NCI-H146 (cell line): Measurements from ENCODE around the gene HAL.
A peak's percentile ranks its signal among the peaks of the same experiment; 100 is the strongest.
"Not testable (repeated sequence)": the region's sequence is repeated elsewhere in the genome, so short reads cannot be mapped to it uniquely, and the experiment has no call there.

Source experiments
- DNase-seq: peaks from one replicate; lab custom pipeline; 2025; lab: John Stamatoyannopoulos, UW

Gene HAL

DNA sequence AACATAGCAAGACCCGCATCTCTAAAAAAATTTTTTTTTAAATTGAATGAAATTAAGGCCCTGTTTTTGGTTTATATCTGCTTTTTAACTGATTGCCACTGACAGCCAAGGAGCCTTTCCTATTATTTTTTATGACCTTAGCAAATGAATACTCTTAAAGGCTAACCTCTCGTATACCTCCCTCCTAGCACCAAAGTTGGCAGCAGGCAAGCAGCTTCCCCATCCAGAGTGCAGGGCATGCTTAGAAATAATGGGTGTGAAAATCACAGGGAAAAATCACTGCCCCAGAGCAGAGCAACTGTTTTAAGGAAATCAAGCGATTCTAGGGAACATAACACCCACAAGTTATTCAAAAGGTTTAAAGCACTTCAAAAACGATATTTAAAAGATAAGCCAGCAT, 20.7 kb downstream of the HAL start:
- no peak for DNase-seq

DNA sequence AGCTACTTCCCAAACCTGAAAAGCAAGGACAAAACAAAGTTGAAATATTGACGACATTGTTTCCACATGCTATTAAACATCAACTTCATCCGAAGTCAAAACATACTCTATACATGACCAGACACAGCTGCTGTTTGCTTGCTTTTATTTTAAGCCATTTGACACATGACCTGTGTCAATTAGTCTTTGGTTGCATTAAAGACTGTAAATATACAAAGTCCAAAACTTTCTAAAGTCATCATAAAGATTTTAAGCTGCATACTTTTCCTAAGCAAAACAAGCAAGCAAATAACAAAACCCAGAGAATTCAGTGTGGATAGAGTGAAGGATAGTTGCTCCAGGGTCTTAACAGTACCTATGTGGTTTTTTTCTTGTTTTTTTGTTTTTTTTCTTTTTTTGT, 21.8 kb downstream of the HAL start:
- no peak for DNase-seq

DNA sequence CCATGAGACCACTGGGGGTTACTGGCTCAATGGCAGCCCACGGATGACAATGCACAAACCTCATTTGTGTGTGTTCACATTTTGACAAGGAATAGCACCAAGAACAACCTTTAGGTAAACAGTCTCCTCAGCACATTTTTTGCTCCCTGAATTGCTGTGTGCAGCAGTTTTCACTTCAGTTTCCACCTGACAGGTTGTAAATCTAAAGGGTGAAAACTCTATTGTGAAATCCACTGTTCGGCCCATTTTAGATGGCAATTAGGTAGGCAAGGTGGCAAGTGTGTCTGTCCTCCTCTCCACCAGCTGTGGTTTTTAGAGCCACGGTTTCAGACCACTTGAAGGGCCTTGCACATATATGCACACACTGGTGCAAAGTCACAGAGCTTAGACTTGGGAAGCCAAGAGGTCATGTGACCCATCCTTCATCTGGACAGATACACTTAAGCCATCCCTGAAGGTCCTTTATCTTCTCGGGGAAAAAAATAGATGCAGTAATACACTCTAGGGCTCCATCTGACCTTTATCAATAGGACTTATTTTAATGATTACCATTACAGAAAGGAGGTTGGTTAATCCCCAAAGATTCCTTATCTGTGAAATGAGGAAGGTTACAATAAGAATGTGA, 23.2 kb downstream of the HAL start:
- DNase-seq = no peak

DNA sequence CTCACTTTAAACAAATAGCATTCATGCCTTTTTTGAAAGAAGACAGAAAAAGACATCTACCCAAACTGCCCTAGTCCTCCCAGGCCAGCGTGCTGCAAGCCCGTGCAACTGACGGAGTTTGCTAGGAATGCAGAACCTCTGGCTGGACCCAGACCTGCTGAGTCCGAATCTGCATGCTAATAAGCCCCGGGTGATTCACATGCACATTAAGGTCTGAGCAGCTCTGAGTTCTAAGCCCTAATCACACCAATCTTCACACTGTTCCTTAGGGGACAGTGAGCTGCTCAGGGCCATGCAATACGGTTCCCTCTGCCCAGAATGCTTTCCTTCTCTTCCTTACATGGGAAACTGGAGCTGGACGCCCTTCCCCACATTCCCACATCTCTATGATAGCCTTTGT, 25.2 kb downstream of the HAL start:
- no peak for DNase-seq

DNA sequence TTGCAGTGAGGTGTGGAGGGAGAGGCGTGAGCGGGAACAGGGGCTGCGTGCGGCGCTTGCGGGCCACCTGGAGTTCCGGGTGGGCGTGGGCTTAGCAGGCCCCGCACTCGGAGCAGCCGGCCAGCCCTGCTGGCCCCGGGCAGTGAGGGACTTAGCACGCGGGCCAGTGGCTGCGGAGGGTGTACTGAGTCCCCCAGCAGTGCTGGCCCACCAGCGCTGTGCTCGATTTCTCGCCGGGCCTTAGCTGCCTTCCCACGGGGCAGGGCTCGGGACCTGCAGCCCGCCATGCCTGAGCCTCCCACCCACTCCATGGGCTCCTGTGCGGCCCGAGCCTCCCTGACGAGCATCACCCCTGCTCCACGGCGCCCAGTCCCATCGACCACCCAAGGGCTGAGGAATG, 27.0 kb downstream of the HAL start:
- not testable (repeated sequence) for DNase-seq

DNA sequence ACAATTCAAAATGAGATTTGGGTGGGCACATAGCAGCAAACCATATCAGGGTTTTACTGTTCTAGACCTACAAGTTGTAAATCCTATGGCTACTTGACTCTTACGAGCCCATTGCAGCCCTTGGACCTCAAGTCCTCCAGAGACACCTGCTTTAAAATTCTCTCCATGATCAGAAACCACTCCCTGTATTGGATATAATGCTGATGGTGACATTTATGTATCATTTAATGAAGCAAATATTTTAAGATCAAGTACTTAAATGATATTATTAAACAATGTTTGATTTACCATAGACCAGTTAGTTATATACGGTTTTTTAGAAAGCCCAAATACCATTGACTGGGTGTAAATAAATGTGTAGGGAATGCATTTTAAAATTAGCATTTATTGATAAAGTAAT, 28.8 kb downstream of the HAL start:
- no peak for DNase-seq

DNA sequence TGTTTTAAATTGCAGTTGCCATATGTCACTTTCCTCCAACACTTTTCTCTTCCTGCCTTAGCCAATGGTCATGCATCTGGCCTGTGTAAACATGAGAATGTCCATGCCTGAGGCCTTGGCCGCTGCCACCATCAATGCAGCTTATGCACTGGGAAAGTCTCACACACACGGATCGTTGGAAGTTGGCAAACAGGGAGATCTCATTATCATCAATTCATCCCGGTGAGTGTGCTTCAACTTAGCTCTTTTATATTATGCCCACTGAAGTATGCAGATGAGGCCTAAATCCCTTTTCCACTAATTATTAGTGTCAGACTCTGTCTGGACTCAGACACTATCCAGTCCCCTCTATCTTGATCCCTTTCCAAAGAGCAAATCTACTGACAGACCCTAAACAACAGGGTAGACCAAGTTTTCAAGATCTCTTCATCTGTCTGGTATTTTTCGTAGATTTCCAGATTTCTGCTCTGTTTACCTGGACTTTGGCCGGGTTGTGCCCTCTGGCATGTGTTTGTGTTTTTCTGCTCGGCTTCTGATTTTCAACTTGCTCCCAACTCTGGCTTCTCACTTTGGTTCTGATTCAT, 29.8 kb downstream of the HAL start:
- peak; percentile 32 for DNase-seq

DNA sequence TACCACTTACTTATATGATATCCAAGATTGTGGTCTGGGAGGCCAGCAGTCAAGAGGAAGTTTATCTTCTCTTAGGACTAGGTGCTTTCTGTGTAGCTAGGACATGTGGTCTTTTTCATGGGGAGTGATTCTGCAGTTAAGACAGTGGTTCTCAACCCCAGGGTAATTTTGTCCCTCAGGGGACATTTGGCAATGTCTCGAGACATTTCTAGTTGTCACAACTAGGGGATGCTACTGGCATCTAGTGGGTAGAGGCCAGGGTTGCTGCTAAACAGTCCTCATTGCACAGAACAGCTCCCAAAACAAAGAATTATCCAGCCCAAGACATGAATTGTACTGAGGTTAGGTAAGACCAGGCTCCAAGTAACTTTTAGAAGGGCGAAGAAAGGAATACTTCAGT, 33.0 kb downstream of the HAL start:
- DNase-seq = peak; percentile 5

DNA sequence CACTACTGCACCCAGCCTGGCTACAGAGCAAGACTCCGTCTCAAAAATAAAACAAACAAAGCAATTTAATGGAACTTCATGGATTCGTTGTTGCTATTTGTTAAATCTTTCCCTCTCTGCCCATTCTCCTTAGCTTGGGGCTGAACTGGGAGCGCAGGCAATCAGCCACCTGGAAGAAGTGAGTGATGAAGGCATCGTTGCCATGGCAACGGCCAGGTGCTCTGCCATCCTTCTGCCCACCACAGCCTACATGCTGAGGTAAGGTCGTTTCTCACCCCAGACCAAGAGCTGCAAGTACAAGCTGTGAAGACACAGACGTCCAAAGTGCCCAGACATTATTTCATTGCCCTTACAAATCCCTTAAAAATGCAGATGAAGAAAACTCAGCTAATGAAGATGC, 33.9 kb downstream of the HAL start:
- DNase-seq = peak; percentile 77

DNA sequence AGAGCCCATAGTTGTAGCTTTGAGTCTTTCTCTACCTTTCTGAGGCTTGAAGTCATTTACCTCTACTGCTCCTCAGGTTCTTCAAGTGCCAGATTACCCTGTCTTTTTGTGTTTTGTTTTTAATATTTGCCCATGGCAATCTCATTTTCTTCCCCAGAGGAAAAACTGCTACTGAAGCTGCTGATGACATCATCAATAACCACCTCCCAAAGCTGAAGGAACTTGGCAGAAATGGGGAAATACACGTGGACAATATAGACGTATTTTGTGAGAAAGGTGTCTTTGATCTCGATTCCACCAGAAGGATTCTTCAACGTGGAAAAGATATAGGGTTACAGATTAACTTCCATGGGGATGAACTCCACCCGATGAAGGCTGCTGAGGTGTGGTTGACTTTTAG, 35.9 kb downstream of the HAL start:
- DNase-seq = no peak

DNA sequence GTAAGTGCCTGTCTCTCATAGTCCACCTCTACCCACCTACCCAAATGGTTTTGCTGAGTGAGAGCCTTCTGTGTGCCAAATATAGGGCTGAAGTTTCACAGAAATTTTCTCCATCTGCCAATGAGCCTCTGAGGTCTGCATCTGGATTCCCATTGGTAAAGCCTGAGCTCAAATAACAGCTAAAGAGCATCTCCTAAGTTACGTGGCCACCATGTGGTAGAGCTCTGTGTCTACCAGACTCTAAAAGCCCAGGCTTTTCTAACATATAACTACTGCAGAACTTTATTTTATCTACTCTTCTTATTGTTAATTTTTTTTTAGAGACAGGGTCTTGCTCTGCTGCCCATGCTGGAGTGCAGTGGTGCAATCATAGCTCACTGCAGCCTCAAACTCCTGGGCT, 37.0 kb downstream of the HAL start:
- DNase-seq = peak; percentile 13

DNA sequence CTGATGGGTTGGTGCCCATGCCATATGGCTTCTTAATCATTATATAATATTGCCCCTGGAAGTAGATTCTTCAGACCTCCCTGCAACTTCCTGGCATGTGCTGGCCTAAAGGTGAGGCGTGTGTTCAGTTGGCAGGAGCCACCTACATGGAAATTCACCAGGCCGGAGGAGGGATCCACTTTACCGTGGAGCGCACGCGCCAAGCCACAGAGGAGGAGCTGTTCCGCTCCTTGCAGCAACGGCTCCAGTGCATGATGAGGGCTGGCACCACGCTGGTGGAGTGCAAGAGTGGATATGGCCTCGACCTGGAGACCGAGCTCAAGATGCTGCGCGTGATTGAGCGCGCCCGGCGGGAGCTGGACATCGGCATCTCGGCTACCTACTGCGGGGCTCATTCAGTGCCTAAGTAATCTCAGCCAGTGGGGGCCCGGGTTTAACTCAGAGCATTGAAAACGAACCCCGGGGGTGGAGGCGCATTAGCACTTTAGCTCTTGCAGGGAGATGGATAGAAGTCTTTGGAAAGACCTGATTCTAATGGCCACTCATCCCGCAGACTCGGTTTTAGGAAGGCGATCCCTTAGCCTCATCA, 39.5 kb downstream of the HAL start:
- no peak for DNase-seq

DNA sequence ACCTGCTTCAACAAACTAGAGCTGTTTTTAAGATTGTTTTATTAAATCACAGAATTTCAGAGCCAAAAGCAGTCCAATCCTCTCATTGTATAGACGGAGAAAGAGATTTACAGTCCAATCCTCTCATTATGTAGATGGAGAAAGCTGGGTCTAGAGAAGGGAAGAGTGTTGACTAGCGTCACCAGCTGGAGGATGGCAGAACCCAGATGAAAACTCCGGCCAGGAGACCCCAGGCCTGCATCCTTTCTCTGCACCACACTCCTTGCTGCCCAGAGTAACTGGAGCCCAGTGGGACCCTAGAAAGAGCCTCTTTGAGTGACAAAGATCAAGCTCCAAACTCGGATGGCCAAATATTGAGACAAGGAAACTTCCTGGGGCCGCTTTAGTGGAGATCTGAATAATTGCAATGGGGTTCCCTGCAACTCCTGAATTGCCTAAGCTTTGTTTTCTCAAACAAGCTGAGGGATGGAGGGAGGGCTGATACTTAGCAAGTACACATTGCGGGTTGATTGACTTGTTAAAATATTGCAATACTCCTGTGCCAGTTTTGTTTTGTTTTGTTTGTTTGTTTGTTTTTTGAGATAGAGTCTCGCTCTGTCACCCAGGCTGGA, 40.5 kb downstream of the HAL start:
- DNase-seq = no peak

DNA sequence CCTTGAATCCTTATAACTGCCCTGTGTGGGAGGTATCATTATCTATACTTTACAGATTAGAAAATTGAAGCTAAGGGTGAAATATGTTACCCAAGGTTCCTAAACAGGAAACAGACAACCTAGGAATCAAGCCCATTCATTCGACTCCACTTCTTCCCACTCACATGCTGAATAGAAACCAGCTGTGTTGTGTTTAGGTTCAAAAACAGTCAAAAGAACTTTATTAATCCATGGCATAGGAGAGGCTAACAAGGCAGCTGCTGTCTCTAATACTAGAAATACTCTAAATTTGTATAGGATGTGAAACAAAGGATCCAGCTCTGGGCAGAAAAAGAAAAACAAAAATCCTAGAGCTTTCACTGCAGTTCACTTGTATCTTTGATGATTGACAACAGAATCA, 43.1 kb downstream of the HAL start:
- no peak for DNase-seq

DNA sequence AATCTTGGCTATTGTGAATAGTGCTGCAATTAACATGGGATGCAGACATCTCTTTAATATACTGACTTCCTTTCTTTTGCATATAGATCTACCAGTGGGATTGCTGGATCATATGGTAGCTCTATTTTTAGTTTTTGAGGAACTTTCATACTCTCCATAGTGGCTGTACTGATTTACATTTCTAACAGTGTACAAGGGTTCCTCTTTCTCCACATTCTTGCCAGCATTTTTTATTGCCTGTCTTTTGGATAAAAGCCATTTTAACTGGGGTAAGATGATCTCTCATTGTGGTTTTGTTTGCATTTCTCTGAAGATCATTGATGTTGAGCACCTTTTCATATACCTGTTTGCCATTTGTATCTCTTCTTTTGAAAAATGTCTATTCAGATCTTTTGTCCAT, 44.6 kb downstream of the HAL start:
- DNase-seq = no peak

DNA sequence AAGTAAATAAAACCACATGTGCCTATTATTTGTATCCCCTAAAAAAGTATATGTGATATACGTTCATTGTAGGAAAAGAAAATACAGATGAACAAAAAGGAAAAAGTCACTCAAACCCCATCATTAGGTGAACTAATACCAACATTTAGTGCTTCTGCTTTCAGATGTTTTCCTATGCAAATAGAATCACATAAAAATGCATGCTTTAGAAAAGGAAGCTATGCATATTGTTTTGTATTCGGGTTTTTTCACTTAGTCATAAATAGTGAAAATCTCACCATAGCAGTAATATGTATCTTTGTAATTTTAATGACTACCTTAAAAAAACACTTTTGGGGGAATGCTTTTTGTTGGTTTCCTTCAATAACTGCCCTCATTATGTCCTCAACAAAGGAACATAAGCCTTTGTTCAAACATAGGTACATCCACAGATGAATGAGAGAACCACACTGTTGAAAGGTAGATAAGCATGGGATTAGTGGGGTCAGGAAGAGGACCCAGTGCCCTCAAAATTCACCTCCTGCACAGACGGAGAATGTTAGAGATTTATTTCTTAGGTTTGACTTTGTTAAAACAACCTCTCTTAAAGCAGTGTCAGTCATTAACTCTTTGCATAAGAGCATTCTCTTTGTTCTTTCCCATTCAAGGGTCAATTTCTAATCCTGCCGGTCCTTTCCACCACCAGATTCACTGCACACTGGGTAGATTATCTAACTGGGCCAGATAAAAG, 46.5 kb downstream of the HAL start:
- peak; percentile 56 for DNase-seq

DNA sequence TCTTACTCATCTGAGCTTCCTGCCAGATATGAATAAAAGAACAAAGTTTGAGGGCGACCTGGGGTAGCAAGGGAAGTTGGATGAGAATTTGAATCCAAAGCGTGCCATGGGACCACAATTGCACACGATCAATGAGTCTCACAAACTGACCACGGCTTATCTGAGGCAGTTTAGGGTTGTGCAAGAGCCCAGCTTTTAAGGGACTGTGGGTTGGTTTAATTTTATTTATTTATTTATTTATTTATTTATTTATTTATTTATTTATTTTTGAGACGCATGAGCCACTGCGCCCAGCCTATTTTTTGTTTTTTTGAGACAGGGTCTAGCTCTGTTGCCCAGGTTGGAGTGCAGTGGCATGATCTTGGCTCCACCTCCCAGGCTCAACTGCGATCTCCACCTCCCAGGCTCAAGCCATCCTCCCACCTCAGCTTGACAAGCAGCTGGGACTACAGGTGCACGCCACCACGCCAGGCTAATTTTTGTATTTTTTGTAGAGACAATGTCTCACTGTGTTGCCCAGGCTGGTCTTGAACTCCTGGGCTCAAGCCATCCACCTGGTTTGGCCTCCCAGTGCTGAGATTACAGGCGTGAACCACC, 51.9 kb downstream of the HAL start:
- no peak for DNase-seq

DNA sequence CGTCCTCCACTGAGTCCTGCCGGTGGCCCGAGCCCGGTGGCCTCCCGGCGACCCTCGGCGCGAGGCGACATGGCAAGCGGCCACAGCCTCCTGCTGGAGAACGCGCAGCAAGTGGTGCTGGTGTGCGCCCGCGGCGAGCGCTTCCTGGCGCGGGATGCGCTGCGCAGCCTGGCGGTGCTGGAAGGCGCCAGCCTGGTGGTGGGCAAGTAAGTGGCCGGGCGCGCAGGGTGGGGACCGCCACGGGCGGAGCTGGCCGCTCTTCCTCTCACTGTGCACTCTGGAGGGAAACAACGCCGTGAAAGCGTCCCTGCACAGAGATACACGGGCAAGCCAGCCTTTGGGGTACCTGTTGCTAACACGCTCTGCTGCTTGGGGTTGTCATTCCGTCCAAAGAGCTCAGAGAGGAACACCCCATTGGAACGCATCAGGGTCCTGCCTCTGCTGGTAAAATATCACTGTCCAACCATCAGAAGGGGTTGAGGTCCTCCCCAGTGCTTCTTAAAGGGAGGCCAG, 52.8 kb downstream of the HAL start, which contains the start of gene AMDHD1:
Gene AMDHD1, plus strand, starts transcription at position 2 of the 513 bp plus-strand sequence. Its CDS starts 68 bp downstream, at position 70.
- DNase-seq = peak; percentile 55

DNA sequence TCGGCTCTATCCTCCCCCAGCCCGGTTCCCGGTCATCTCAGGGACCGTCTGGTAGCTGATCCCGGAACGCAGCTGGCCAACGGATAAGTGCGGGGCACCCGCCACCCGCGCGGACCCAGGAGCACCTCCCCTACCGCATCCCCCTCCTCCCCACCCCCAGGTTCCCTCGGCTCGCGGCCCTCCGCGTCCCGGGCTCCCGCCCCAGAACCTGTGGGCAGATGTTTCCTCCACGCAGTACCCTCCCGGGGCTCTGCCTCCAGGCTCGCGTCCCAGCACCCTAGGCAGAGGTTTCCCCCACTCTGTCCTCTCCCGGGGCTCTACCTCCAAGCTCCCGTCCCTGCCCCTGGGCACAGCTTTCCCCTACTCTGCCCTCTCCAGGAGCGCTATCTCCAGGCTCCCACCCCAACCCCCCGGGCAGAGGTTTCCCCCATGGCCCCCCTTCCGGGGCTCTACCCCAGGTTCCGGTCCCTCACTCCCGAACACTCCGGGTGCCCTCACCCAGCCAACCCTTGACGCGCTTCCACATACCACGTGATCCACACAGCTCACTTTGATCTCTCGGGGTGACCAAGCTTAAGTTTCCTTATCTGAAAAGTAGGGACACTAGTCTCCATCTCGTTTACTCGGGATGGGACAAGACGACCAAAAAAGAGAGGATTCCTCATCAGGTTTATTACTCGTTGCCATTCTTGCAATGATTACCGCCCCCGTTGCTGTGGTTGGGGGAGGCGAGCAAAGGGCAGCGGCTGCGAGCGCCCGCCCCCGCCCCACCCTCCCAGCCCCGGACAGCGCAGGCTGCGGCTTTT, 53.4 kb downstream of the HAL start, which contains the start of gene CCDC38:
Gene CCDC38, minus strand, starts transcription at position 91 of the 806 bp plus-strand sequence. CDS start 6,105 bp downstream, outside the sequence.
- peak; percentile 87 for DNase-seq

DNA sequence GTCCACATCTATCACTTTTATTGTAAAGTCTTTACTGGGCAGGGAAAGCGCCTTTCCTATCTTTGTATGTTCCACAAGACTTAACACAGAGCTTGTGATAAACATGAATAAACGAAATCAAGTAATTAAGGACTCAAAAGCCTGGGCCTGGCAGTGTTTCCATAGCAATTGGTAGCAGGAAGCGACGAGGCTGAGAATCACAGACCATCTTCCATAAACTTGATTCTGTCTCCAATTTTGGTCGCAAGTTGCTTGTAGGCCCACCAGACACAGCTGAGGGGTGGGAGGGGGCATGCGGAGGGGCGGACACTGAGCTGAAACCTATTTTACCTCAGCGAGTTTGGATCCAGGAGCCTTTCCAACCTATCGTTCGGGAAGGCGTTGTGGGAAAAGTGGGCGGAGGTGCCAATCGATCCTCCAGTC, 54.0 kb downstream of the HAL start:
- no peak for DNase-seq

DNA sequence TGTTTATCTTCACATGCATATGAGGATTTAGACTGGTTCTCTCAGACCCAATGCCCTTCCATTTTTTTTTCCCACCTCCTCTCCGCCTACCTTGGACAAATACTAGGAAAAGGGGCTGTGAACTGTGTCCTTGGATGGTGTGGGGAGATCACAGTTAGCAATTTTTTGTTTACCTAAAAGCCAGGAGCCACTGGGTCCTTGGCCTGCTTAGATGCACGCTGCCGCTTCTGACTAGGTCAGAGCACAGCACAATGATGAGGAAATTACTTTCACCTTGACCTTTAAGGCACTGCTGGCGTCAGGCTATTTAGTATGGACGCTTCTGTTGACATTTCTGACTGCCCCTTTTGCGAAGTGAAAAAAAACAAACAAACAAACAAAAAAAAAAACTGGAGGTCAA, 55.6 kb downstream of the HAL start:
- no peak for DNase-seq
